ENCODE data around the gene MINK1. TPM values are rescaled to one million over a fixed set of nuclear protein-coding genes. Genes with fewer than 3 reads are reported as not detected.
"Not testable (repeated sequence)": the region's sequence is repeated elsewhere in the genome, so short reads cannot be mapped to it uniquely, and the experiment has no call there.

MINK1 gene
- total RNA-seq, 1 donor: 38.0 TPM

DNA sequence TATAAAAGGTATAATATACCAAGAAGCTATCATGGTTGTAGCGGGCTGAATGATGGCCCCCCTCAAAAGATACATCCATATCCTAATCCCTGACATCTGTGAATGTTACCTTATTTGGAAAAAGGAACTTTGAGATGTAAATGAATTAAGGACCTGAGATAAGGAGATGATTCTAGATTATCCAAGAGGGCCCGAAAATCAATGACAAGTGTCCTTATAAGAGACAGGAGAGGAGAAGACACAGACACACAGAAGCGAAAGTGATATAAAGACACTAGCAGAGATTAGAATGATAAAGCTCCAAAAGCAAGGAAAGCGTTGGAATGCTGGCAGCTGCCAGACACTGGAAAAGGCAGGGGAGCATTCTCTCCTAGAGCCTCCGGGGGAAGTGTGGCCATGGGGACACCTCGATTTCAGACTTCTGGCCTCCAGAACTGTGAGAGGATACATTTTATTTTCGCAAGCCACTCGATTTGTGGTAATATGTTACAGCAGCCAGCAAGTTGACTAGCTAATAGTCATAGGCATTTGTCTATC is 86.4 kb downstream of the MINK1 start:
- no peak overlapping the region for H3K4me3 ChIP-seq (ENCODE audit: low read depth, low read length)
- TF ChIP-seq, protein P1, sequence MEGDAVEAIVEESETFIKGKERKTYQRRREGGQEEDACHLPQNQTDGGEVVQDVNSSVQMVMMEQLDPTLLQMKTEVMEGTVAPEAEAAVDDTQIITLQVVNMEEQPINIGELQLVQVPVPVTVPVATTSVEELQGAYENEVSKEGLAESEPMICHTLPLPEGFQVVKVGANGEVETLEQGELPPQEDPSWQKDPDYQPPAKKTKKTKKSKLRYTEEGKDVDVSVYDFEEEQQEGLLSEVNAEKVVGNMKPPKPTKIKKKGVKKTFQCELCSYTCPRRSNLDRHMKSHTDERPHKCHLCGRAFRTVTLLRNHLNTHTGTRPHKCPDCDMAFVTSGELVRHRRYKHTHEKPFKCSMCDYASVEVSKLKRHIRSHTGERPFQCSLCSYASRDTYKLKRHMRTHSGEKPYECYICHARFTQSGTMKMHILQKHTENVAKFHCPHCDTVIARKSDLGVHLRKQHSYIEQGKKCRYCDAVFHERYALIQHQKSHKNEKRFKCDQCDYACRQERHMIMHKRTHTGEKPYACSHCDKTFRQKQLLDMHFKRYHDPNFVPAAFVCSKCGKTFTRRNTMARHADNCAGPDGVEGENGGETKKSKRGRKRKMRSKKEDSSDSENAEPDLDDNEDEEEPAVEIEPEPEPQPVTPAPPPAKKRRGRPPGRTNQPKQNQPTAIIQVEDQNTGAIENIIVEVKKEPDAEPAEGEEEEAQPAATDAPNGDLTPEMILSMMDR (IDR thresholded peaks at IDR 0.05; ENCODE audit: insufficient read depth, low read depth, low read length): no peak
- peak; percentile 16 for DNase-seq (ENCODE audit: low read depth)

DNA sequence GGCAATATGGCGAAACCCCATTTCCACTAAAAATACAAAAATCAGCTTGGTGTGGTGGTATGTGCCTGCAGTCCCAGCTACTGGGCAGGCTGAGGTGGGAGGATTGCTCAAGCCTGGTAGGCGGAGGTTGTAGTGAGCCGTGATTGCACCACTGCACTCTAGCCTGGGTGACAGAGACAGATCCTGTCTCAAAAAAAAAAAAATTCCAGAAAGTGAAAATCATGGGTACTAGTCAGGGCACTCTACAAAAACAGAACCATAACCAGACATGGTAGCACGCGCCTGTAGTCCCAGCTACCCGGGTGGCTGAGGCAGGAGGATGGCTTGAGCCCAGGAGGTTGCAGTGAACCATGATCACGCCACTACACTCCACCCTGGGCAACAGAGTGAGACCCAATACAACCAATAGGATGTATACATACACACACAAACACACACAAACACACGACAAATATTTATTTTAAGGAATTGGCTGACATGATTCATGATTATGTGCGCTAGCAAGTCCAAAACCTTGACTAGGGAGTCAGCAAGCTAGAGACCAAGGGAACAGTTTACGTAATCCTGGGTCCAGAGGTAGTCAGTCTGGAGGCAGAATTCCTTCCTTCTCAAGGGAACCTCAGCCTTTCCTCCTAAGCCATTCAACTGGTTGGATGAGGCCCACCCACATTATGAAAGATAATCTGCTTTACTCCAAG is 87.4 kb downstream of the MINK1 start:
- TF ChIP-seq, protein P1 (IDR thresholded peaks at IDR 0.05; ENCODE audit: insufficient read depth, low read depth, low read length): no peak
- peak; percentile 80 for DNase-seq (ENCODE audit: low read depth)
- no peak overlapping the region for H3K4me3 ChIP-seq (ENCODE audit: low read depth, low read length)

DNA sequence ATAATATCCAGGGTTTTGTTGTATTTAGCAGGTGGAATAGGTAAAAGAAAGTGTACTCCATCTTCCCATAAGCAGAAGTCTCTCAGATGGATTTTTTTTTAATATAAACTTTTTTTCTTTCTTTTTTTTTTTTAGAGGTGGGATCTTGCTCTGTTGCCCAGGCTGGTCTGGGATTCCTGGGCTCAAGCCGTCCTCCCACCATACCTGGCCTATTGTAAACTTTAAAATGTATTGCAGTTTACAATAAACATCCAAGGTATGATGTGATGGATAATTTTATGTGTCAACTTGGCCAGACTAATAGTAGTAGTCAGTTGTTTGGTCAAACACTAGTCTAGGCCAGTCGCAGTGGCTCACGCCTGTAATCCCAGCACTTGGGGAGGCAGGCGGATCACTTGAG is 88.2 kb downstream of the MINK1 start:
- TF ChIP-seq, protein P1 (IDR thresholded peaks at IDR 0.05; ENCODE audit: insufficient read depth, low read depth, low read length): no peak
- DNase-seq (ENCODE audit: low read depth): no peak
- no peak overlapping the region for H3K4me3 ChIP-seq (ENCODE audit: low read depth, low read length)

DNA sequence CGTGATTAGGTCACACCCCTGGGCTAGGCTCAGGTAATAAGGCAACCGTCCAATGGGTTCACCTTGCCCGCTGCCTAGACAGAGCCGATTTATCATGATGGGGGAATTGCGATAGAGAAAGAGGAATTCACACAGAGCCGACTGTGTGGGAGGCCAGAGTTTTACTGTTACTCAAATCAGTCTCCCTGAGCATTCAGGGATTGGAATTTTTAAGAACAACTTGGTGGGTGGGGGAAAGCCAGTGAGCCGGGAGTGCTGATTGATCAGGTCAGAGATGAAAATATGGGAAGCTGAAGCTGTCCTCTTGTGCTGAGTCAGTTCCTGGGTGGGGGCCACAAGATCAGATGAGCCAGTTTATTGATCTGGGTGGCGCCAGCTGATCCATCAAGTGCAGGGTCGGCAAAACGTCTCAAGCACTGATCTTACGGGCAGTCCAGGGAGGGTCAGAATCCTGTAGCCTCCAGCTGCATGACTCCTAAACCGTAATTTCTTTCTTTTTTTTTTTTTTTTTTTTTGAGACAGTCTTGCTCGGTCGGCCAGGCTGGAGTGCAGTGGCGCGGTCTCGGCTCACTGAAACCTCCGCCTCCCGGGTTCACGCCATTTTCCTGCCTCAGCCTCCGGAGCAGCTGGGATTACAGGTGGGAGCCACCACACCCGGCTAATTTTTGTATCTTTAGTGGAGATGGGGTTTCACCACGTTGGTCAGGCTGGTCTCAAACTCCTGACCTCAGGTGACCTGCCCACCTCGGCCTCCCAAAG is 93.6 kb downstream of the MINK1 start:
- not testable (repeated sequence) for DNase-seq (ENCODE audit: low read depth); H3K4me3 ChIP-seq (ENCODE audit: low read depth, low read length)

DNA sequence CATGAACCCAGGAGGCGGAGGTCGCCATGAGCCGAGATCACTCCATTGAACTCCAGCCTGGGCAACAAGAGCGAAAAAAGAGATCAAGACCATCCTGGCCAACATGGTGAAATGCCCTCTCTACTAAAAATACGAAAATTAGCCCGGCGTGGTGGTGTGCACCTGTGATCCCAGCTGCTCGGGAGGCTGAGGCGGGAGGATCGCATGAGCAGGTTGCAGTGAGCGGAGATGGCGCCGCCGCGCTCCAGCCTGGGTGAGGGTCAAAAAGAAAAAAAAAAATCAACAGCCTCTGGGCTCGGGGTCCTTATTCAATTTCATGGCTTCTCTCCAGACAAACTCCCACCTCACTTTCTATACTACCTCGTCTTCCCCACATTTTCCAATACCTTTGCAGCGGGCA is 95.7 kb downstream of the MINK1 start:
- H3K4me3 ChIP-seq (ENCODE audit: low read depth, low read length): no peak overlapping the region
- DNase-seq (ENCODE audit: low read depth): no peak
- TF ChIP-seq, protein P1 (IDR thresholded peaks at IDR 0.05; ENCODE audit: insufficient read depth, low read depth, low read length): no peak

DNA sequence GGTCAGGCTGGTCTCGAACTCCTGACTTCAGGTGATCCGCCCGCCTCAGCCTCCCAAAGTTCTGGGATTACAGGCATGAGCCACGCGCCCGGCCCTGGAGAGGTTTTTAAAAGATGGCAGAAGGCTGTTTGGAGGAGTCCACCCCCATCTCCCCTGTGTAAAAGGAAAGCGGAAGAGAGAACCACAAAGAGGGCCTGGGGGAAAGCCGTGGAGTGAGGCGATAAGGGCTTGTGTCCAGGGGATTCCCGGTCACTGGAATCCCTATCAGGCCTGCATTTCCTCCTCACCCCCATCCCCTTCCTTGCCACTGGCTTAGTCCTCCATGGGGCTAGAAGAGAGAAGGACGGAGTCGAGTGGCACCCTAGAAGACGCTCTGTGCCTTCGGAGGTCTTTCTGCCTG is 98.8 kb downstream of the MINK1 start, which contains the start of gene GP1BA:
Gene GP1BA, plus strand, starts transcription at position 315 of the 400 bp plus-strand sequence. CDS start 328 bp downstream, outside the sequence.
- DNase-seq (ENCODE audit: low read depth): no peak
- H3K4me3 ChIP-seq (ENCODE audit: low read depth, low read length): no peak within 1 kb of the TSS
- TF ChIP-seq, protein P1 (IDR thresholded peaks at IDR 0.05; ENCODE audit: insufficient read depth, low read depth, low read length): no peak

DNA sequence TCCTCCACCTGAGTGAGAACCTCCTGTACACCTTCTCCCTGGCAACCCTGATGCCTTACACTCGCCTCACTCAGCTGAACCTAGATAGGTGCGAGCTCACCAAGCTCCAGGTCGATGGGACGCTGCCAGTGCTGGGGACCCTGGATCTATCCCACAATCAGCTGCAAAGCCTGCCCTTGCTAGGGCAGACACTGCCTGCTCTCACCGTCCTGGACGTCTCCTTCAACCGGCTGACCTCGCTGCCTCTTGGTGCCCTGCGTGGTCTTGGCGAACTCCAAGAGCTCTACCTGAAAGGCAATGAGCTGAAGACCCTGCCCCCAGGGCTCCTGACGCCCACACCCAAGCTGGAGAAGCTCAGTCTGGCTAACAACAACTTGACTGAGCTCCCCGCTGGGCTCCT is 99.6 kb downstream of the MINK1 start:
- DNase-seq (ENCODE audit: low read depth): no peak
- TF ChIP-seq, protein P1 (IDR thresholded peaks at IDR 0.05; ENCODE audit: insufficient read depth, low read depth, low read length): no peak
- H3K4me3 ChIP-seq (ENCODE audit: low read depth, low read length): no peak overlapping the region
